Lung microvascular endothelial cell (primary cell): ENCODE data around the gene ZNF524. TPM values are rescaled to one million over a fixed set of nuclear protein-coding genes. Genes with fewer than 3 reads are reported as not detected.
A peak's percentile ranks its signal among the peaks of the same experiment; 100 is the strongest.

Source experiments
- DNase-seq, 2 donors: peaks; one replicate each; pipeline versions ENCODE4 v3.0.0 to v3.0.0-alpha.2; 2010; ENCODE audit warnings: low read depth in 2 of 2
- total RNA-seq: library from RNA; depleted of rRNA; stranded (reverse); fragments of >200 nt; gene quantifications from 2 replicates; pipeline ENCODE4 v1.2.1, GENCODE V29; 2014

The ZNF524 gene
- total RNA-seq, 1 donor from 2014 or later, result 11.5 TPM

GRCh38 chr19:55641426-55642152 is 41.5 kb downstream of the ZNF524 start:
- peak in 1 of 2 donors; percentile 34 for DNase-seq

- DNase-seq, result no peak
Measured at GRCh38 chr19:55642153-55643002, 42.3 kb downstream of the ZNF524 start.

DNA sequence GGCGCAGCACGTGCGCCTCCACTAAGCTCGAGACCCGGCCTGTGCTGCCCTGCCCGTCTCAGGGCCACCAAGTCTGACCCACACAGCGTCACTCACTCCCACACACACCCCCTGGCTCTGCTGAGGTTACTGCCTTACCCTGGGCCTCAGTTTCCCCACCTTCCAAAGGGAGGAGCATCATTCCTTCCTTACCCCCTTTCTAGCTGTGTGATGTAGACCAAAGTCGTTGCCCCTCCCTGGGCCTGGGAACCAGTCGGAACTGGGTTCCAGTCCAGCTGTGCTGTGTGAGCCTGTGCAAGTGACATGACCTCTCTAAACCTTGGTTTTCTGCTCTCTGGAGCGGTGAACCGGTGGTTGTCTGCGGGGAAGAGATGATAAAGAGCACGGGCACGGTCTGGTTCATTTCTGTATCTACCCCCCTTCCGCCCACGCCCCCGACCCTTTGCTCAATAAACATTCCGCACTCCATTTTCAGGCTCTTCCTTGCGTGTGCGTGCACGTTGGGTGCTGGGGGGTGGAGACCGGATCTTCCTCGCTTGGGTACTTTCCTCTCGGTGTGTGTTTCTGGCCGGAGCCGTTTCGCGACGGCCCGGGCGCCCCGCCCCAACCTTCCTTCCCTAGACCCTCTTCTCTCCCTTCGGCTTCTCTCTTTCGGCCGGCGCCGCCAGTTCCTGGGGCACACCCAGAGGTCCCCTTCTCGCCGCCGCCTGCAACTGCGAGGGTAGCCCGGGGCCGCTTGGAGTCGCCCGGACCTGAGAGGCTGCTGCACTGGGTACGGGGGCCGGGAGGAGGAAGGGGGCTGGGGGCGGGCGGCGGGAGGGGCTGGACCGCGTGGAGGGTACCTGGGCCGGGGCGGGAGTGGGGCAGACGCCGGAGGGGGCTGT is 43.2 kb downstream of the ZNF524 start, which contains the start of gene ZNF581:
Gene ZNF581, plus strand, starts transcription at position 647 of the 884 bp plus-strand sequence. CDS start 923 bp downstream, outside the sequence.
- peak; percentile 76 to 79 for DNase-seq

DNA sequence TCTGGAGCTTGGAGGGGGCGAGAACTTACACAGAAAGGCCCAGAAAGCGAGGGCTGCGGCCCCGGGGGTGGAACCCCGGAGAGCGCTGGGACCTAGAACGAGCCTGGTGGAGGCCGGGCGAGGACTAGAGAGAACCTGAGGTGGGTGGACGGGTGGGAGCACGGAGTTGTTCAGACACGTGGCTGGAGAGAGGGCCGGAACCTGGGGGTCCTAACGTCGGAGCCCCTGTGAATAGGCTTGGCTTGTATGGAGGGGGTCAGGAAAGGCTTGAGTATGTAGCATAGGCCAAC is 43.7 kb downstream of the ZNF524 start:
- DNase-seq, result no peak

DNA sequence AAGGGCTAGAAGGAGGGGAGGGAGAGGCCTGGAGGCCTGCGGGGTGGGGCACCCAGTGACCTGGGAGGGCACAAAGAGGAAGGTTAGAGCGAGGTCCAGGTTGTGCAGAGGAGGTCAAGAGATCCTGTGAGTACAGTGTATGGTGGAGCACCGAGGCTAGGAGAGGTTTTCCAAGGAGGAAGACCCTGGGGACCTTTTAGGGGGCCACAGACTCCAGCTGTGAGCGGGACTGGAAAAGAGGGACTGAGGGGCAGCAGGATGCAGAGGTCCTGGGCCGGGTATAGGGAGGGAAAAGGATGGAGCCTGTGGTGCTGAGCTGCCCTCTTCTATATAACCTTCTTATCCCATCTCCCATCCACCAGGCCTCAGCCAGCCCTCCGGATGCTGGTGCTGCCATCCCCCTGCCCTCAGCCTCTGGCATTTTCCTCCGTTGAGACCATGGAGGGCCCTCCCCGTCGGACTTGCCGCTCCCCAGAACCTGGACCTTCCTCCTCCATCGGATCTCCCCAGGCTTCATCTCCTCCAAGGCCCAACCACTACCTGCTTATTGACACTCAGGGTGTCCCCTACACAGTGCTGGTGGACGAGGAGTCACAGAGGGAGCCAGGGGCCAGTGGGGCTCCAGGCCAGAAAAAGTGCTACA is 44.2 kb downstream of the ZNF524 start:
- no peak for DNase-seq

DNA sequence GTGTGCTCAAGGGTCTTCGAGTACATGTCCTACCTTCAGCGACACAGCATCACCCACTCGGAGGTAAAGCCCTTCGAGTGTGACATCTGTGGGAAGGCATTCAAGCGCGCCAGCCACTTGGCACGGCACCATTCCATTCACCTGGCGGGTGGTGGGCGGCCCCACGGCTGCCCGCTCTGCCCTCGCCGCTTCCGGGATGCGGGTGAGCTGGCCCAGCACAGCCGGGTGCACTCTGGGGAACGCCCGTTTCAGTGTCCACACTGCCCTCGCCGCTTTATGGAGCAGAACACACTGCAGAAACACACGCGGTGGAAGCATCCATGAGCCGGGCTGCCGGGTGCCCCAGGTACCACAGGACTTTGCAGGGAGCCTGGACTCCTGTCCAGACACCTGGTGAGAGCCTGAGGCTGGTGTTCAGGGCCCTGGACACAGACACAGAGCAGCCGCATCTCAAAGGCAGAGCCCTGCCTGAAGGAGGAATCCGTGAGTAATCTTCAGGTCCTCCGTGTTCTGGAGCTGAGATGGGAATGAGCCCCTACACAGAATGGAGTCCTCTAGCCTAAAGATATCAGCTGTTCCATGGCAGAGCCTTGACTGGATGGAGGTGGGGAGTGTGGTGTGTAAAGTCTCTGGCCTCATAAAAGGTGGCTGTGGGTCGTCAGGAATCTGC is 44.9 kb downstream of the ZNF524 start:
- DNase-seq, result no peak

DNA sequence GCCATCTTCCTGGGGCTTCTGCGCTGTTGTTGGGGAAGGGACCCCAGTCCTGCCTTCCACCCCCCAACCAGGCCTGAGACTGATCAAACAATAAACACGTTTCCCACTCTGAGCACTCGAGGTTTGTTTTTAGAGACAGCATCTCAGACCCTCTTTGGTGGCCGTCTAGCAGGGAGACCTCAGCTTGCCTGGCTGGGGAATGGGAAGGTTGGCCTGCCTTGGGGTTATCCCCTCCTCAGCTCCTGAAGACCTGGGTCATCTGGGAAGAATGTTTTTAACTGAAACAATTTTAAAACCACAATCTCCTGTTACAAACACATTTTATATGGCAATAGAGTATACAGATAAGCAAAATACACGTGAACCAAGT is 45.4 kb downstream of the ZNF524 start:
- DNase-seq, result no peak

GRCh38 chr19:55646889-55647731 is 47.0 kb downstream of the ZNF524 start:
- DNase-seq, result no peak

GRCh38 chr19:55647732-55648584 is 47.9 kb downstream of the ZNF524 start, which contains the start of gene CCDC106:
CCDC106 (plus strand) TSS chr19:55648212; CDS start chr19:55649047, 835 bp downstream.
- DNase-seq, result peak; percentile 70 to 79

DNA sequence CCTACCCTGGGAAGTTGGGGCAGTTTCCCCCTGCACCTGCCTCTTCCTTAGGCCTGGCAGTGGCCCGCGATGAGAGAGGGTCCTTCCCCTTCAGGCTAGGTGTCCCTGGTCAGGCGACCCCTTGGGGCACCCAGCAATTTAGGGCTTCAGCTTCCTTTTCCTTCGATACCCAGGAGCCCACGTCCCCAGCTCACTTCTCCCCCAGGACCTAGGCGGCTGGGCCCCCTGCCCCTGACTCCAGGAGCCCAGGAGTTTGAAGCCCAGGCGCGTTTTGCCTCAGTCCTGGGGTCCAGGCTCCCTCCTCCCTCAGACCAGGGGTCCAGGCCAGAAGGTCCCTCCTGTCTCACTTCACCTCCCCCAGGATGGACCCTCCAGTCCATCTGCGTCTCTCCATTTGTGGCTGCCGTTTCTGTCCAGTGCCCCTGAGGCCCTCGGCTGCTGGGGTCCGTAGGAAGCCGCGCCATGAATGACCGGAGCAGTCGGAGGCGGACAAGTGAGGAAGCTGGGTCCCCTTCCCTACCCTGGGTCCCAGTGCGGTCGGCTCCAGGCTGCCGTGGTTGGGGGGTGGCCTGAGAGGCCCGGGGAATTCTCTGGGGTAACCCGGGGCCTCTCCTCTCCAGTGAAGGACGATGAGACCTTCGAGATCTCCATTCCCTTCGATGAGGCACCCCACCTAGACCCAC is 48.6 kb downstream of the ZNF524 start:
- DNase-seq, result no peak

GRCh38 chr19:55649268-55650125 is 49.4 kb downstream of the ZNF524 start:
- DNase-seq, result no peak

DNA sequence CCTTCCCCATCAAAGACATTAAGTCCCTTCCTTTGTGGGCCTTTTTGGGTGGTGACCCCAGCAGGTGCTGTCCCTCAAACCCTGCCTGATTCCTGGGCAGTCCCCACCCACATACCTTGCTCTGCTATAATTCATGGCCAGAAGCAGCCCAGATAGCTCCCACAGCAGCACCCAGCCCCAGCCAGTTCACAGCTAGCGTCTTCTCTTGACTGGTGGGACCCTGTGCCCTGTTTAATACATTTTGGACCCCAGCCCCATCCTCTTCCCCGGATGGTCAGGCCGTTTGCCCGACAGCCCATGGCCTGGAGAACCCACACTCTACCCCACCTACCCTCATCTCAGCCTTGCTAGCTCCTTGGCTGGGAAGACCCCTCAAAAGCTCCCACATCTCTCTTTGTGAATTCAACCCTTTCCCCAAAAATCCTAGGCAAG is 50.1 kb downstream of the ZNF524 start:
- no peak for DNase-seq

- no peak for DNase-seq
Measured at GRCh38 chr19:55650602-55651230, 50.6 kb downstream of the ZNF524 start.

GRCh38 chr19:55651236-55651635 is 51.1 kb downstream of the ZNF524 start:
- no peak for DNase-seq

DNA sequence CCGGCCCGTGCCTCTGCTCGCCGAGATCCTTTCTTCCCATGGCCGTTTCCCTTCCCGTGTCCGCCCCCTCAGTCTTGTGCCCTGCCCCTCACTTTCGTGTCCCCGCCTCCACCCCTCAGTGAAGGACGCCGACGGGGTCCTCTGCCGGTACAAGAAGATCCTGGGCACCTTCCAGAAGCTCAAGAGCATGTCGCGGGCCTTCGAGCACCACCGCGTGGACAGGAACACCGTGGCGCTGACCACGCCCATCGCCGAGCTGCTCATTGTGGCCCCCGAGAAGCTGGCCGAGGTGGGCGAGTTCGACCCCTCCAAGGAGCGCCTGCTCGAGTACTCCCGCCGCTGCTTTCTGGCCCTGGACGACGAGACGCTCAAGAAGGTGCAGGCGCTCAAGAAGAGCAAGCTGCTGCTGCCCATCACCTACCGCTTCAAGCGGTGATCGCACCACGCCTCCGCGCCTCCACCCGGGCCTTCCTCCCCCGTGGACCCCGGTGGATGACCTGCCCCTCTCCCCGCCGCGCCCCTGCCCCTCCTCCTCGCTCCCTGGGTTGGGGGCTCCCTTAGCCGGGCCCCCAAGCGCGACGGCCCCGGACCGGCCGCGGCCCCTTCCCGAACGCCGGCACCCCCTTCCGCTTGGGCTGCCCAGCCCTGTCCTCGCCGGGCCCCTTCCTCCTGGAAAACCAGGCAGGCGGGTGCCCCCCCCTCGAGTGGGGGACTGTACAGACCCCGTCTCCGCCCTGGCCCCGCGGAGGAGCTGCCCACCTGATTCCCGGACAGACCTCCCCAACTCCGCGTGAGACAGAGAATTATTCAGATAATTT is 52.4 kb downstream of the ZNF524 start:
- no peak for DNase-seq
